22Rv1 (cell line): ENCODE results near the gene GGT6.

Experiments
- H3K27ac ChIP-seq: fragments of 450-650 bp; 2 replicates; pipeline ENCODE4 v1.5.1; 2017
- ZFX ChIP-seq: fragments of 450-650 bp; IDR thresholded peaks from 2 replicates; pipeline ENCODE4 v1.6.1; 2017; ENCODE audit warnings: antibody characterized with exemption, borderline replicate concordance
- TF ChIP-seq, protein P1 (sequence below): fragments of 450-650 bp; IDR thresholded peaks from 2 replicates; pipeline ENCODE4 v1.5.1; 2017; ENCODE audit warnings: mild to moderate bottlenecking

The GGT6 gene

DNA sequence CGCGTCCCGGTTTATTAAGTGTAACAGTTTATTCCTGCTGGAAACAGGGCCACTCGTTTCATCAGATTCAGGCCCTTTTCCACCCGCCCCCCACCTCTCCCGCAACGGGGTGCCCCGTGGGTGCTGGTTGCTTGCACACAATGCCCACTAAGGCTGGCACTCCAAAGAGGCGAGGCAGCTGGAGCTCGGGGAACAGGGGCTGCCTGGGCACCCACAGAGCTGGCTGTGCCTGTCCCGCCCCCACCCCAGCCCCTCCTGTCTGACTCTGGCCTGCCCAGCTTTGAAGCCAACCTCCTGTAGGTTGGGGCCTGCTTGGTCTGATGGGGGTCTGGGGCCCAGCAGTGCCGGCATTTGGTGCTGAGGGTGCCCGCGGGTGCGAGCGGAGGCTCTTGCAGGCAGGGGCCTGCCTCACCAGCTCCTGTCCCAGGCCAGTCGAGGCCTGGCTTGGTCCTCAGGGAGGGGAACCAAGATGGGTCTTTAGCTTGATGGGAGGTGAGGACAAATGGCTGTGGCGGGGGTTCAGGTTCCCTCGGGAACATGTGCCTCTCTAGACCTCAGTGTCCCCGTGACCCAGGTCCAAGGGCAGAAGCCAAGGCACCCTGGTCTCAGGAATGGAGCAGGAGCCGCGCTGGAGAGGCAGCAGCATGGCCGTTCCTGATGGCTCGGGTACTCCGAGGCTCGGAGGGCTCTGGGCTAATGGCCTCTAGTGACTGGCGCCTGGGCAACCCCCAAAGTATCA lies 25.3 kb downstream of the GGT6 start:
- TF ChIP-seq, protein P1, sequence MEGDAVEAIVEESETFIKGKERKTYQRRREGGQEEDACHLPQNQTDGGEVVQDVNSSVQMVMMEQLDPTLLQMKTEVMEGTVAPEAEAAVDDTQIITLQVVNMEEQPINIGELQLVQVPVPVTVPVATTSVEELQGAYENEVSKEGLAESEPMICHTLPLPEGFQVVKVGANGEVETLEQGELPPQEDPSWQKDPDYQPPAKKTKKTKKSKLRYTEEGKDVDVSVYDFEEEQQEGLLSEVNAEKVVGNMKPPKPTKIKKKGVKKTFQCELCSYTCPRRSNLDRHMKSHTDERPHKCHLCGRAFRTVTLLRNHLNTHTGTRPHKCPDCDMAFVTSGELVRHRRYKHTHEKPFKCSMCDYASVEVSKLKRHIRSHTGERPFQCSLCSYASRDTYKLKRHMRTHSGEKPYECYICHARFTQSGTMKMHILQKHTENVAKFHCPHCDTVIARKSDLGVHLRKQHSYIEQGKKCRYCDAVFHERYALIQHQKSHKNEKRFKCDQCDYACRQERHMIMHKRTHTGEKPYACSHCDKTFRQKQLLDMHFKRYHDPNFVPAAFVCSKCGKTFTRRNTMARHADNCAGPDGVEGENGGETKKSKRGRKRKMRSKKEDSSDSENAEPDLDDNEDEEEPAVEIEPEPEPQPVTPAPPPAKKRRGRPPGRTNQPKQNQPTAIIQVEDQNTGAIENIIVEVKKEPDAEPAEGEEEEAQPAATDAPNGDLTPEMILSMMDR = no peak
- TF ChIP-seq ZFX = no peak
- H3K27ac ChIP-seq = no peak overlapping the region

DNA sequence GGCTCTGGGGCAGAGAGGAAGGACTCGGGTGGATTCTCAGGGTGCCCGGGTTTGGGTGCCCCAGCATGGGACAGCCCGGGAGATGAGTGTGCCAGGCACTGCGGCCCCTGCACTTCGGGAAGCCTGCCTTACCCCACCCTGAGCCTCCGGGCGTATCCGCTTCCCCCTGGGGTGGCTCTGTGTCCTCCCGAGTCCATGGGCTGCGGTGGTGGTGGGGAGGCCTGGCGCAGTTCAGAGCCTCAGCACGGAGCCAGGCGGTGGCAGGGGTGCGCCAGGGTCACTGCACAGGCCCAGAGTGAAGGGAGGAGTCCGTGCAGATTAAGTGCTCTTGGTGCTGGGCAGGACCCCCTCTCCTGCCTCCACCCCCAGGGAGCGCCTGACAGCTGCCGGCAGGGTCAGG lies 25.9 kb downstream of the GGT6 start:
- TF ChIP-seq, protein P1 = no peak
- no peak for TF ChIP-seq ZFX
- H3K27ac ChIP-seq = no peak overlapping the region

DNA sequence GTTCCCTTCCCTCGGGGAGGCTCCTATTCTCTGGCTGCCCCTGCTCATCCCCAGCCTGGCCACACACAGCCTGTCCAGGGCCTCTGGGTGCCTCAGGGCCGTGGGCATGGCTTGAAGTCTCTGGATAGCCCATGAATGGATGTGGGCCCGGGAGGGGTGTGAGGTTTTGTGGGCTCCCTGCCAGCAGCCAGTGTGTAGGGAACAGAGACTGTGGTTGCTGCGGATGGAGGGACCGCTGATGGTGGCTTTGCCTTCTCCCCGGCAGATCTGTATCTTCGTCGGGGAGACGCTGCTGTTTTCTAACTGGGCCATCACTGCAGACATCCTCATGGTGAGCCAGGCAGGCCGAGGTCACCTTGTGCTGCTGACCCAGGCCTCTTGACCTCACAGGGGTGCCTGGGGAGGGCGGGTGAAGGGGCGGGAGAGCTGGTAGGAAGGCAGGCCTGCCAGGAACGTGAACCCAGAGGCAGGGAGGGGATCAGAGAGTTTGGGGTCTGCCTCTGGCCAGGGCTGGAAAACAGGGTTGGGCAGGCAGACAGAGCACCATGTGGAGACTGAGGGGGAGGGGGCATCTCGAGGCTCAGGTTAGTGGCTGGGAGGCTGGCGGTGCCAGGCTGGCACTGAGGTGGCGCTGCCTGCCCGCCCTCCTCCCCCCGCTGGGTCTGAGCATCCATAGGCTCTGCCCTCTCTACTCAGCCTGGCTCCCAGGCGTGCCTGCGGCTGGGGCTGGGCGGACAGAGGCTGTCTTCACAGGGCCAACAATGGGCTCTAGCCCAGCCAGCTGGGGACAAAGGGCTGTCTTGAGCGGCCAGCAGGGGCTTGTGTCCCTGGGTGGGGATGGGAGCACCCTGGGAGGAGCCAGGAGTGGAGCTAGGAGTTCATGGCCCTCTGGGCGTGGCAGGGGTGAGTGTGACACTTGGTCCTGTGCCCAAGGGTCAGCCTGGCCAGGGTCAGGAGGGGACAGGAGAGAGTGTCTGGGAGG lies 26.6 kb downstream of the GGT6 start:
- TF ChIP-seq, protein P1 = no peak
- TF ChIP-seq ZFX = no peak
- no peak overlapping the region for H3K27ac ChIP-seq

DNA sequence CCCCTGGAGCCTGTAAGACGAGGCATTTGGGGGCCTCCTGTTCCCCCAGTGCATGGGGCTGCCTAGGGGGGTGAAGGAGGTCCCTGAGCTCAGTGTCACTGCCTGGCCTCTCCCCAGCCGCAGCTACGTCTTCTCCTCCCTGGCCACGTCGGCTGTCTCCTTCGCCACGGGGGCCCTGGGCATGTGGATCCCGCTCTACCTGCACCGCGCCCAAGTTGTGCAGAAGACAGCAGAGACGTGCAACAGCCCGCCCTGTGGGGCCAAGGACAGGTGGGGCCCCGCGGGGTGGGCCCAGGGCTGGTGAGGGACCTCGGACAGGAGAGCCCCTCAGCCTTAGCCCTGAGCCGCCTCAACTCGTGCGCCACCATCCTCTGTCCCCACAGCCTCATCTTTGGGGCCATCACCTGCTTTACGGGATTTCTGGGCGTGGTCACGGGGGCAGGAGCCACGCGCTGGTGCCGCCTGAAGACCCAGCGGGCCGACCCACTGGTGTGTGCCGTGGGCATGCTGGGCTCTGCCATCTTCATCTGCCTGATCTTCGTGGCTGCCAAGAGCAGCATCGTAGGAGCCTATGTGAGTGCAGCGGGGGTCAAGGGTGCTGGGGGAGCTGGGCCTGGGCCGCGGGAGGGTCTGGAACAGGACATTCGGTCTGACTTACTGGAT lies 27.4 kb downstream of the GGT6 start:
- no peak overlapping the region for H3K27ac ChIP-seq
- TF ChIP-seq, protein P1 = no peak
- TF ChIP-seq ZFX = no peak

DNA sequence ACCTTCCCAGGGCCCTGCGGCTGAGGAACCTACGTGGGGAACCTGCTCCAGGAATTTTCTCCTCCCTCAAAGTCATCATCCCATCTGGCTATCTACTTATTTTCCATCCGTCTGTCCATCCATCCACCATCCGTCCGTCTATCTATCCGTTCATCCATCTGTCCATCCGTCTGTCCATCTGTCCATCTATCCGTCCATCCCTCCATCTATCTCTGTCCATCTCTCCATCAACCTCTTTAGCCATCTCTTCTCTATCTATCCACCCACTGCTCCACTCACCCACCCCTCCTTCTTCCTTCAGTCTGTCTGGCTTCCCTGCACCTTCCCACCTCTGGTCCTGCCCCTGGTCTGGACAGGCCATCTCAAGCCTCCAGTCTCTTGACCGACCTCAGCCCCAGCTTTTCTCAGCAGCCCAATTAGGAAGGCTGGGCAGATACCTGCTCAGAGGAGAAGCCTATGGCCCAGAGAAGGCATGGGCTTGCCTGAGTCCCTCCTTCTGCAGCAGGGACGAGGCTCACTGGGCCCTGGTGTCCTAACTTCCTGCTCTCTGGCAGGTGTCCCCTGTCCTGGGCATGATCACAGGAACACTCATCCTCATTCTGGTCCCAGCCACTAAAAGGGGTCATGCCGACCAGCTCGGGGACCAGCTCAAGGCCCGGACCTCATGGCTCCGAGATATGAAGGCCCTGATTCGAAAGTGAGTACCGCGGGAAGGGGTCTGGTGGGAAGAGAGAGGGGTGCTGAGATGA lies 28.2 kb downstream of the GGT6 start:
- no peak overlapping the region for H3K27ac ChIP-seq
- no peak for TF ChIP-seq ZFX
- TF ChIP-seq, protein P1 = no peak

DNA sequence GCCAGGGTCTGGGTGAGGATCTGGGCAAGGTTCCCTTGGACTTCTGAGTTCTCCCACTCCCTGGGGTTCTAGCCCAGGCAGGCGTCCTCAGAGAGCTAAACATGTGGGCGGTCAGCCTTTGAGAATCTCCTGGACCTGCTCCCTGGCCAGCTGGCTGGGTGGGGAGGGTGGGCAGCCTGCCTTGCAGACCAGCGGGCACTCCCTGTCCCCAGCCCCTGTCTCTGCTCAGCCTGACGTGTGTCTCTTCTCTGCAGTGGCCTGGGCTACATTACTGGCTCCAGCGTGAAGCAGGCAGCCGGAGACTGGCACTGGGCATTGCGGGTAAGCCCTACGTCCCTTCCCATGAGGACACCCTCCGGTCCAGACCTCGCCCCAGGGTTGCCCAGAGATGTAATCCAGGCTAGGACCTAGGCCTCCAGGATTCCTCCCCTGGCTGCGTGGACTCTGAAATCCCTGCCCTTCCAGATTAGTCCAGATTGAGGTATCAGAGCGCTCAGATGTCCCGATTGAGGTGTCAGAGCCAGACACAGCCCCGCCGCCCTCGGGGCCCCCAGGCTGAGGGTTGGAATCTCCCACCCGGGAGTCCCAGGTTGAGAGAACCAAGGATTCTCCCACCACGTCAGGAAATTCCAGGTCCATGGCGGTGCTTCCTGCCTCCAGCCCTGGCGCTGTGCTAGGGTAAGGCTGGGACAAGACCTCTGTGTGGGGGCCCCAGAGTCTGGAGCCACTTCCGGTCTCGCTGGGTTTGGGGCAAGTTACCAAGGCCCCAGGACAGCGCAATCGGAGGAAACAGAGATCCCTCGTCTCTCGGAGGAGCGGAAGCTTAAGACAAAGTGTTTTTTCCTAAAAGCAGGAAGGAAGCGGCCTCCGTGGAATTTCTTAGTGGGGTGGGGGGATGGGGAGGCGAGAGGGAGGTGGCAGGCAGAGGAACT lies 29.3 kb downstream of the GGT6 start:
- H3K27ac ChIP-seq = no peak overlapping the region
- no peak for TF ChIP-seq ZFX
- TF ChIP-seq, protein P1 = no peak
